Muscle of leg (tissue), 11 donors: ENCODE results near the gene CCNI2. TPM values are rescaled to one million over a fixed set of nuclear protein-coding genes. Genes with fewer than 3 reads are reported as not detected.
A peak's percentile ranks its signal among the peaks of the same experiment; 100 is the strongest.

Experiments used
- DNase-seq: peaks from one replicate; pipeline ENCODE4 v3.0.0; 2013
- H3K27ac ChIP-seq: one replicate; pipeline ENCODE4 v1.5.1; 2013; ENCODE audit warnings: mild to moderate bottlenecking, low read length, control low read depth
- H3K27me3 ChIP-seq: one replicate; pipeline ENCODE4 v1.6.1; 2013; ENCODE audit warnings: low read length; ENCODE audit not compliant: control insufficient read depth, insufficient read depth
- H3K36me3 ChIP-seq: one replicate; pipeline ENCODE4 v1.6.1; 2013; ENCODE audit warnings: low read length; ENCODE audit not compliant: control insufficient read depth, insufficient read depth
- H3K4me1 ChIP-seq: one replicate; pipeline ENCODE4 v1.6.1; 2013; ENCODE audit warnings: low read length; ENCODE audit not compliant: control insufficient read depth, insufficient read depth
- H3K4me3 ChIP-seq: one replicate; pipeline ENCODE4 v1.5.1; 2013; ENCODE audit warnings: low read length, control low read depth
- H3K9me3 ChIP-seq: replicated peaks from 2 replicates; pipeline ENCODE4 v1.6.1; 2013; ENCODE audit warnings: low read depth, low read length; ENCODE audit not compliant: control insufficient read depth
- WGBS: methylation state at CpG from one replicate; pipeline ENCODE4 v1.1.5; 2013; ENCODE audit warnings: missing lambda C conversion rate; ENCODE audit not compliant: insufficient coverage; 5-methylcytosine and 5-hydroxymethylcytosine counted together
- polyA plus RNA-seq, 8 donors: library from polyadenylated mRNA; unstranded; fragments of 120-200 nt; gene quantifications; one replicate each; pipeline versions ENCODE4 v1.2.1 to v1.2.3, GENCODE V29; 2013; ENCODE audit warnings: inconsistent platforms in 1 of 8, low replicate concordance in 1 of 8; ENCODE audit not compliant: insufficient read length in 8 of 8, insufficient read depth in 1 of 8
- total RNA-seq: library from RNA; stranded (reverse); fragments of 120-200 nt; gene quantifications from one replicate; pipeline ENCODE4 v1.2.4, GENCODE V29; 2013

The CCNI2 gene
- total and polyA plus RNA-seq, 9 donors: 0.24 to 2.3 (median 0.83) TPM; not detected in 1

DNA sequence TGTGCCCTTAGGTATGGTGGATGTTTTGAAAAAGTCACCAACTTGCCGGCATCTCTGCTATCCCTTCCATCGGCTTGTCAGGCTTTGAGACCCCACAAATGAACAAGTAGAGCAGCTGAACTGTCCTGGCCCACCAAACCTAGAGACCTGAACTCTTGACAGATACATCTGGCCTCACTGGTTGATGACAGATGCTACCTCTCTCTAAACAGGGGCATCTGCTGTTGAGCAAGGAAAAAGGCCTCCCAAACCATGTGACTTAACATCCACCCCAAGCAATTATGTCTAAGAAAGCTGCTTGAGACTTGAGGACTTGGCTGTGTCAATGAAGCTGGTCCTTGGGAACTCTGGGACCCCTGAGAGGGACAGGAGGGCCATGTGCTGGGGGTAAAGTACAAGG, 2.3 kb downstream of the CCNI2 start:
- 100% methylated on average over 2 of the region's 2 CpGs for WGBS

GRCh38 chr5:132750471-132751230, 3.4 kb downstream of the CCNI2 start:
- WGBS: 82% methylated on average over 5 of the region's 10 CpGs
- no peak for DNase-seq
- Histone ChIP-seq H3K27ac (no peak overlapping the region), H3K4me3 (no peak overlapping the region), H3K36me3 (no peaks in the 10 kb centered on the region), H3K4me1 (peaks cover 9% of the 10 kb centered on the region), H3K27me3 (peaks cover 32% of the 10 kb centered on the region), H3K9me3 (no peaks in the 10 kb centered on the region)

More for the DNA sequence above, 2.3 kb downstream of the CCNI2 start:
- peaks cover 39% of the 10 kb centered on the region for H3K27me3 ChIP-seq
- H3K9me3 ChIP-seq: no peaks in the 10 kb centered on the region
- no peak overlapping the region for H3K4me3 ChIP-seq
- no peaks in the 10 kb centered on the region for H3K36me3 ChIP-seq
- no peak for DNase-seq
- H3K4me1 ChIP-seq: peaks cover 9% of the 10 kb centered on the region
- H3K27ac ChIP-seq: no peak overlapping the region

DNA sequence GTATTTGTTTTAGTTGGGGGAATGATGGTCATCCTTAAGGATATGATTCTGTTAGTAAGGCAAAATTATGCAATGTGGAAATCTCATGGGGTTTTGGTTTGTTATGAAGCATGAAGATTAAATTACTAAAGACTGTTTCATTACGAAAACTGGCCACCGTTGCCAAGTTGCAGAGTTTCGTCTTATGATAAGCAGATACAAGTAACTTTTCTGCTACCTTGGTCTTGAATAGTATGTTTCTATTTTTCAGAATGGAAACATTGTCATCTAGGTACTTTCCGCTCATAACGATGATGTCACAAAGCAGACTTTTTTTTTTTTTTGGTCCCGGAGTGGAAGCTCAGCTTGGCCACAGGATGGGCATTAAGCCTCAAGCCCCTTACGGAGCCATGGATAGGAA, 4.2 kb downstream of the CCNI2 start:
- peak; percentile 30 for DNase-seq

DNA sequence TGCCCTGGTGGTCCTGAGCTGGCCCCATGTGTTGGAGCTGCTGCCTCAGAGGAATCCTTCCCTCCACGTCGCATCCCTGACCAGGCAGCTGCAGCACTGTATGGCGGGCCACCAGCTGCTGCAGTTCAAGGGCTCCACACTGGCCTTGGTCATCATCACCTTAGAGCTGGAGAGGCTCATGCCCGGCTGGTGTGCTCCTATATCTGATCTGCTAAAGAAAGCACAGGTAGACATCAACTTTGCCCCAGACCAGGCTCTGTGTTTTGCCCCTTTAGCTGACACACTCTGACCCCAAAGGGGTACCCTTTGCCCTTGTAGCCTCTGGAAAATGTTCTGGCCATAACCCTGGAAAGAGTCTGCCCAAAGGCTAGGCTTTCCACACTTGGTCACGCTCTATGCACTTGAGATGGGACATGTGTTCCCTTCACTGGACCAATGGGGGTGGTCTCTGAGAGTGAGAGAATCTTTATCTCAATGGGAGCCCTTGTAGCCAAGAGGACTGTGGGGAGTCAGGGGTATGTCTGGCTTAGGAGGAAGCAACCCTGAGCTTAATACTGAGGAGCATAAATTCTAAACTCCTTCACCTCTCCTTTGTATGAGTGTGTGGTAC, 4.8 kb downstream of the CCNI2 start:
- 76% methylated on average over 4 of the region's 5 CpGs for WGBS
- Histone ChIP-seq H3K4me3 (no peak overlapping the region), H3K27me3 (peaks cover 22% of the 10 kb centered on the region), H3K9me3 (no peaks in the 10 kb centered on the region), H3K27ac (no peak overlapping the region), H3K36me3 (peaks cover 3% of the 10 kb centered on the region), H3K4me1 (peaks cover 6% of the 10 kb centered on the region)
- no peak for DNase-seq

More for the DNA sequence above, 4.2 kb downstream of the CCNI2 start:
- Histone ChIP-seq H3K4me3 (no peak overlapping the region), H3K9me3 (no peaks in the 10 kb centered on the region), H3K27me3 (peaks cover 28% of the 10 kb centered on the region), H3K4me1 (peaks cover 9% of the 10 kb centered on the region), H3K27ac (no peak overlapping the region), H3K36me3 (no peaks in the 10 kb centered on the region)
- 87% methylated on average over 4 of the region's 7 CpGs for WGBS

- no peak overlapping the region for H3K27ac ChIP-seq
- peaks cover 16% of the 10 kb centered on the region for H3K27me3 ChIP-seq
- no peaks in the 10 kb centered on the region for H3K9me3 ChIP-seq
- H3K36me3 ChIP-seq: peaks cover 6% of the 10 kb centered on the region
- H3K4me3 ChIP-seq: no peak overlapping the region
- WGBS: no CpG with 5 or more reads among the region's 1 CpG
- H3K4me1 ChIP-seq: peaks cover 3% of the 10 kb centered on the region
- no peak for DNase-seq
Observed at GRCh38 chr5:132752581-132753125, 5.4 kb downstream of the CCNI2 start.

DNA sequence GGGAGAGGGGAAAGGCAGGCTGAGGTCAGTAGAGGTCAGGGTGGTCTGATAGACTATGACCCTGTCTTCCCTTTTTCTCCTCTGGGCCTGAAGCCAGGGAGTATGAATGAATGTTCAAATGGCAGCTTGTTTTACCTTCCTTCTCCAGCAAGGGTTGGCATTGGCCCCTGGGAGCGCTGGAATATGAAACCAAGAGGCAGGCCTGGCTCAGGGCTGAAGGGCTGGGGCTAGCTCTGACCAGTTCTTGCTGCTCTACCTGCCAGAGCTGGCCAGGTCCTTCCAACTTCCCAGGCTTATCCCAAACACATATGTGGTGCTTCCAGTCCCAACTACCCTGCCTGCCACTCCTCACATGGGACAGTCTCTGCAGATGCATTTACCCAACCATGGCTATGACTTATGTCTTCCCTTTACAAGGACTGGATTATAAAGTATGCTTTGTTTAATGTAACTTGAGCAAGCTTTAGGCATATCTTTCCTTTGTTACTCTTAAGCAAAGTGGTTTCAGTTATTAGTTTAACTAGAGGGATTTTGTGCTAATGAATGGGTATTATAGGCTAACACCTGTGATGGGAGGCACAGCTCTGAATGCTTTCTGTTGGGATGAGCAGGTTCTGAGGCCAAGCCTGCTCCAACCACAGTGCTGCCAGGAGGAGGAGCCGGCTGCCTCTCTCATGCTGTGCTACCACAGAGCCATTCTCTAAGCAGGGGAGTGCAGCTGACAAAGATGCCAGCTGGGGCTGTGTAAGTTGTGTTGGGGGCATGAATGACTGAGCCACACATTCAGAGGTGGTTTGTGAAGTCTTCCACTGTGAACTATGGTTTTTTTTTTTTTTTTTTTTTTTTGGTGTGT, 6.1 kb downstream of the CCNI2 start:
- Histone ChIP-seq H3K9me3 (no peaks in the 10 kb centered on the region), H3K36me3 (peaks cover 10% of the 10 kb centered on the region), H3K4me3 (no peak overlapping the region), H3K27me3 (peaks cover 9% of the 10 kb centered on the region), H3K27ac (no peak overlapping the region), H3K4me1 (peaks cover 3% of the 10 kb centered on the region)
- WGBS: no CpG with 5 or more reads among the region's 2 CpGs
- DNase-seq: no peak

GRCh38 chr5:132754111-132754510, 6.9 kb downstream of the CCNI2 start:
- no peak overlapping the region for H3K4me3 ChIP-seq
- DNase-seq: no peak
- WGBS: 100% methylated on average over 2 of the region's 4 CpGs
- peaks cover 6% of the 10 kb centered on the region for H3K27me3 ChIP-seq
- no peaks in the 10 kb centered on the region for H3K9me3 ChIP-seq
- H3K36me3 ChIP-seq: peaks cover 16% of the 10 kb centered on the region
- H3K27ac ChIP-seq: no peak overlapping the region
- peaks cover 3% of the 10 kb centered on the region for H3K4me1 ChIP-seq

GRCh38 chr5:132754947-132755346, 7.7 kb downstream of the CCNI2 start:
- no peaks in the 10 kb centered on the region for H3K9me3 ChIP-seq

DNA sequence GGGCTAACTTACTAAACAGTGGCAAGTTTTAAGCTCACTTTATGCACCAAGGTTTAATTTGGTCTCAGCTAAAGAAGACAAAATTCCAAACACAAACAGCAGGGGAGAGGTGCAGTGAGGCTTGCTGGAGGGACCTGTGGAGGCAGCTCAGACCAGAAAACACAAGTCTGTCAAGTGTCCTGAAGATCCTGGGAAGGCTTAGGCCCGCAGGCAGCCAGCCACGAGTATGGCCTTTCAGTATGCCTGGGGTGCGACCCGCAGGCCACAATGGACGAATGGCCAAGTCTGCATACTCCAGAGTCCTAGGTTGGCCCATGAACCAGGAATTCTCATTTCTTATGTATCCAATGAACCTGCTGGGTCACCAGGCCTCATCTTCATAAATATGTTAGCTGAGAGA, 9.3 kb downstream of the CCNI2 start:
- no peak for DNase-seq
- H3K27me3 ChIP-seq: no peaks in the 10 kb centered on the region
- no peak overlapping the region for H3K27ac ChIP-seq
- WGBS: 89% methylated on average over 5 of the region's 5 CpGs
- H3K36me3 ChIP-seq: peaks cover 39% of the 10 kb centered on the region
- H3K4me3 ChIP-seq: no peak overlapping the region
- H3K4me1 ChIP-seq: peaks cover 3% of the 10 kb centered on the region
- no peaks in the 10 kb centered on the region for H3K9me3 ChIP-seq

More at GRCh38 chr5:132754947-132755346, 7.7 kb downstream of the CCNI2 start:
- no peak for DNase-seq
- Histone ChIP-seq H3K36me3 (peaks cover 23% of the 10 kb centered on the region), H3K27me3 (no peaks in the 10 kb centered on the region), H3K27ac (no peak overlapping the region), H3K4me3 (no peak overlapping the region), H3K4me1 (peaks cover 3% of the 10 kb centered on the region)

- no peak for DNase-seq
- Histone ChIP-seq H3K36me3 (peaks cover 58% of the 10 kb centered on the region), H3K4me1 (no peaks in the 10 kb centered on the region), H3K9me3 (no peaks in the 10 kb centered on the region), H3K27me3 (no peaks in the 10 kb centered on the region), H3K27ac (no peak overlapping the region), H3K4me3 (no peak overlapping the region)
- 93% methylated on average over 10 of the region's 13 CpGs for WGBS
Observed at GRCh38 chr5:132758451-132758850, 11.2 kb downstream of the CCNI2 start.
